DMS153 treated with DMSO at 0.1 percent for 48 hours (cell line): ENCODE measurements around the gene KANK4.

ENCODE experiments used
- DNase-seq: peaks from one replicate; lab custom pipeline; 2025; ENCODE audit not compliant: unreplicated experiment; lab: John Stamatoyannopoulos, UW

Gene KANK4

DNA sequence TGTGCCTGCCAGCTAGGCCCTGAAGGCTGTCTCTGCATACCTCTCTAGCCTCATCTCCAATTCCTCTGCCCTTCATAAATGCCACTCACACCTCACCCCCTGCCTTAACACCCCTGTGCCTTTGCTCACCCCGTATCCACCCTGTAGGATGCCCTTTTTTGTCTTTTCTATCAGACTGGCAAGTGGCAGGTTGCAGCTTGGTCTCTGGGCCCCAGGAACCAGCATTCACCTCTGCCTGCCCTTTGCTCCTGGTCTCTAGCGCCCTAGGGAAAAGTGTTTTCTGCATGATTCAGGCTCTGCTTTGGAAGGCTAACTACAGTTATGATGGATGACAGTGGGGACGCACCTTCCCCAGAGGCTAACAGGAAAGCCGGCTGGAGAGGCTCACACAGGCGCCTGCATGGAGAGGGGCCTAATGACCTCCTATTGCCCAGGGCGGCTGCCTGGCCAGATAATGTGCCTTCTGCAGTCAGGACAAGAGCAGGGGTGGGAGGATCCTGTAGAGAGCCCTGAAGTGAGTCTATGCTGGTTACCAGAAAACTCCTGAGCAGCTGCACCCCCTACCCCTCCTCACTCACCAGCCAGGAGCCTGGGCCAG is 11.2 kb downstream of the KANK4 start:
- DNase-seq, result no peak

DNA sequence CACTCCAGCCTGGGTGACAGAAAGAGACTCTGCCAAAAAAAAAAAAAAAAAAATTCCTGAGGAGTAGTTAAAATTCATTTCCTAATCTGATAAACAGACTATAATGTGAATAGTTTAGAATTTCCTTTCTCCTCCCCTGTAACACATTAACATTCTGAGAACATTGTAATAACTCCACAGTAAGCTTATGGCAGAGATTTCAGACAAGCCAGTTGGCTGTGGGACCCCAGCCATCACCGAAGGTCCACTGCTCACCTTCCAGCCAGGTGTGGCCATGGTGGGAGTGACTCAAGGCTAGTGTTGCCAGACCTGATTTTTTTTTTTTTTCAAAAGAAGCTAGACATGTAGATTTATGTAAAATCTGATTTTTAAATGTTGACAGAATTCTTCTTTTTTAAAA is 11.8 kb downstream of the KANK4 start:
- DNase-seq, result no peak

DNA sequence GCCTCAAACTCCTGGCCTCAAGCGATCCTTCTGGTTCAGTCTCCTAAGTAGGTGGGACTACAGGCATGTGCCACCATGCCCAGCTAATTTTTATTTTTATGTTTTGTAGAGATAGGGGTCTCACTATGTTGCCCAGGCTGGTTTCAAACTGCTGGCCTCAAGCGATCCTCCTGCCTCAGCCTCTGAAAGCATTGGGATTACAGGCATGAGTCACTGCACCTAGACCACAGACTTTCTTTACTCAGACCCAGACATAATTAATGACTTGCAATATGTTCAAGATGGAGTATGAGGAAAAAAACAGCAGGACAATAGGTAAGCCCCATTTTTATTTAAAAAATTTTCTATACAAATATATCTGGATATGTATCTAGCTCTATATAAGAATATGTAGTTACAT is 13.2 kb downstream of the KANK4 start:
- DNase-seq, result no peak

DNA sequence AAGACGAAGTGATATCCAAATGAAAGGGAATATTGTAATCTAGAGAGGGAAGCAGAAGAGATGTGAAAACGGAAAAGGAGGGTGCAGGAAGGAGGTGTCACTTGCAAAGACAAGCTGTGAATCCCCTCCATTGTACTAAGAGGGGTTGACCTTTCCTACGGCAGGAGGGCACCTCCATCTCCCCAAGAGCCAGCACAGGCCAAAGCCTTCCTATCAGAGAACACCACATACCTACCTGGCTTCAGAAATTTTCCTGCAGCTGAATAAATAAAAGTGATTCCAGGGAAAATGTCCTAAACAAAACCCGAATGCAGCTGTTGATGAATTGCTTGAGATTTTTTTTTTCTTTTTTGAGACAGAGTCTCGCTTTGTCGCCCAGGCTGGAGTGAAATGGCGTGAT is 14.3 kb downstream of the KANK4 start:
- no peak for DNase-seq

DNA sequence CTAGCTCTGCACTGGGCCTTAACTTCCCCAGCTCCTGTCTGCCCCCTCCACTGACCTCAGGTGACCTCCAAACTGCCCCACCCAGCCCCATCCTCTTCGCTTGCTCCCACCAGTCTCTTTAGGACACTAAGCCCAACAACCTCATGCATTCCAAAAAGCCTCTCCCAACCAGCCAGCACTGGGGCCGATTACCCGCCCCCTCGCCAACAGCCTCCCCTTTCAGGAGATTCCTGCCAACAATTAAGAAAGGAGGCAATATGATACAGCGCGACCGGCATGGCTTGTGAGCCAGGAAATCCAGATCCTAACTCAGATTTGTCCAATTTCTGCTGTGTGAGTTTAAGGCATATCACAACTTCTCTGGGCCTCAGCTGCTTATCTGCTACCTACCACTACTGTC is 14.7 kb downstream of the KANK4 start:
- no peak for DNase-seq

DNA sequence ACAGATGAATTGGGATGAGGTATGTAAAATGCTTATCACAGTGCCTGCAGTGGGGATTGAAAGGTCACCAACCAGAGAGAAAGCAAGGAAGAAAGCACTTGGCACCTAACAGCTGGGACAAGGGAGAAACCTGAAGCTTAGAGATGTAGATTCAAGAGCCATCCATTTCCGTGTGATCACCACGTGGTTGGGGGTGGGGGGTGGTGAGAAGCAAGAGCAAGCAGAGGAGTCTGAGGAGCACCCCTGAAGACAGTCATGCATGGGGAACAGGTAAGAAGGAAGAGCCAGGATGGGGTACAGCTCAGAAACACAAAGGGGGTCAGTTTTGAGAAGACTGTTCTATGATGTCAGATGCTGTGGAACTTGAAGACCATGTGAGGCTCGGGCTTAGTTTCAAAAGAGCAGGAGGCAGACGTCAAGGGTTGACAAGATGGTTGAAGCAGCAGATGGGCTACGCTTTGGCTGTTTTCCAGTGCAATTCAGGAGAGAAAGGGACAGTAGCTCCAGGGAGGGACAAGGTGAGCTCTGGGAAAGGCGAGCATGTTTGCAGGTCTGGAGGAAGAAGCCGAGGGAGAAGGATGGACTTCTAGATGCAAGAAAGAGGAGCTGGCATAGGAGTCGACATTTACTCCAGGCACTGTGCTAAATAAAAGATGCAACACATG is 17.4 kb downstream of the KANK4 start:
- no peak for DNase-seq

DNA sequence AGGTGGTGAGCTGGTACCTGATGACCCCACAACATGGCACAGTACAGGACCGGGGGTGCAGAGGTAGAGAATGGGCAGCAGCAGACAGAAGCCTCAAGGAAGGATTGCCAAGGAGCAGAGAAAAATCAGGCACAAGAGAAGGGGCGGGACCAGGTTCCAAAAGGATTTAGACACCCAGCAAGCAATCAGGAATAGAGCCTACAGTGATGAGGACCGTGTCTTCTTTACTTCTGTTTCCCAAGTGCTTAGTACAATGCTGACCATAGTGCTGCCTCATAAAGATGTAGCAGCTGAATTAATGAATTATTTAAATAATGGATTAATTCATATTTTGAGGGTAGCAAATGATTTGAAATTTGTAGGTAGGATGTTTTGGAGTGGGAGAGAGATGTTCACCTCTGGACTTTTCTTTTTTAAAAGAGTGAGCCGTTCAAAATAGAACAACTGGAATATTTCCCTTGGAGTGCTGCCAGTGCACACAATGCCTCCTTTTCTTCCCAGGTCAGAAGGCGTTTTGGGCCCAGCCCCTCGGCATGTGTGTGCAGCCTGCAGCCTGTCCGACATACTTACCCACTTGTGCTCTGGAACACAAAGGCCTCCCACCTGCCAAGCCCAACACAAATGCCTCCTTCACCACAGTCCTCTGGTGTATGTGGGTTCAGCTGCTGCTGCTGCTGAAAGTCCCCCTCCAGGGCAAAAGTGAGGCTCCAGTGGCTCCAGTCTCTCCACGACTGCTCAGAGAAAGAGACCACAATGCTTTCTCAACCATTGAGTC is 19.6 kb downstream of the KANK4 start:
- no peak for DNase-seq

DNA sequence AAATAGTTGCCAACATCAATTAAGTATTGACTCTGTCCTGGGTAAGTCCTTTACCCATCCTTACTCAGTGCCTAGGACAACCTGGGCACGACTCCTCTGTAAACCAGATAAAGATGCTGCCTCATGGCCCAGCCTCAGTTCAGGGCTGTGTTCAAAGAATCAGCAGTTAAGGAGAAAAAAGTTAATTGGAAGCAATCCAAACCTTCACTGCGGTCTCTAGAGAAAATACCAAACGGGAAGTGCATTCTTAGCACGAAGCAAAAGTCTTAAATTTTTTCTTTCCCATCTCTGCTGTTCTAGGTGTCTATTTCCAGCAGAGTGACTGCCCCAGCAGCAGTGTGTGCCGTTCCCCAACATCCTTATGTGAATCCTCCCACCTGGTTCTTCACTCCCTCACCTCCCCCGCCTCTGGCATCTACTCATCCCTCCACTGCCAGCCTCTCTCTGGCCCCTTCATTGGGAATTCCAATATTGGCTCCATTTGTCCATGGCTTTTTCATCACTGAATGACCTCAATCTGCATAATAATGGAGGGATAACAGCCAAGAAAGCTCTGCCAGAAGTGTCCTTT is 23.2 kb downstream of the KANK4 start:
- no peak for DNase-seq

DNA sequence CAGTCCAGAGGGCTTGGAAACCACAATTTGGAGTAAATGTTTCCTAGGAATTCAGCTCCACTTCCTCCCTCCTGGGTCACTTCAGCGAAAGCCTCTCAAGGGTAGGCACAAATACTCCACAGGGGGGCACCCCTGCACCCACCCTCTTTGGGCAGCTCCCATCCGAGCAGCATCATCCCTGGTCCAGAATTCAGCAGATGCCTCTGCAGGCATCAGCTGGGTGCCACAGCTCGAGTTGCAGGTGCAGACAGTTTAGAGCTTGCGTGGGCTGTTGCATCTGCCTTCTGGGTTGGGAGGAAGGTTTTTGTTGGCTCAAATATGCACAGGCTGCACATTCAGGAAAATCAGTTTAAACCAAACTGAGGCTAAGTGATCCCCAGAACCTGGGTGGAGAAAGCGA is 25.0 kb downstream of the KANK4 start:
- no peak for DNase-seq

DNA sequence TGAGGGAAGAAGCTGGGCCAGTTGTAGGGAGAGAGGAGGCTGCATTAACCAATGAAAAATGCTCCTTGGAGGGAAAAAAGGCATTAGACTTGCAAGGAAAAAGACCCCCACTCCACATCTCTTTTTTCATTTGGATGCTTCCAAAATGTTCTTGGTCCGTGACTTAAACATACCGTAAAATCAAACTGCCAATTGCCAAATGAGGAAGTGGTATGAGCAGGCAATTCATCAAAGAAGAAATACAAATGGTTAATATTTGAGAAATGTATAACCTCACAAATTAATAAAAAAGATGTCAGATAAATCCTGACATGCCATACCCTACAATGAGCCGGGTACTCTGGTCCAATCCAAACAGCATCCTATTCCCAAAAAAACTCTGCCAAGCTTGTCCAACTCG is 30.6 kb downstream of the KANK4 start:
- no peak for DNase-seq

DNA sequence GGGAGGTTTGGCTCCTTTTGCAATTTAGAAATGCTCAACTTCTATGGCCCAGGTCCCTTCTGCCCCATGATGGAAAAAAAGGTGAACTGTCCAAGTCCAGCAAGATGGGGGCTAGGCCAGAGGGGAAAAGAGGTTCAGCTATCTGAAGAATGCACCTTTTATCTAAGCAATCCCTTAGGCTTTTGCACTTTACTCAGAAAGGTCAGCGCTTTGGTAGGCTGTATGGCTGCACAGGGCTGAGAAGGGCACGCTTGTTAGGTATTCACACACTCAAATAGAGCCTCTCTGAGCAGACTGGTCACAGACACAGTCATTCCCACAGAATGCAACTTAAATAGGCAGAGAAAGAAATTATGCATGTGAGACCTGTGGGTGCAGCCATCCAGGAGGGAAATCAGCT is 31.0 kb downstream of the KANK4 start:
- DNase-seq, result no peak

DNA sequence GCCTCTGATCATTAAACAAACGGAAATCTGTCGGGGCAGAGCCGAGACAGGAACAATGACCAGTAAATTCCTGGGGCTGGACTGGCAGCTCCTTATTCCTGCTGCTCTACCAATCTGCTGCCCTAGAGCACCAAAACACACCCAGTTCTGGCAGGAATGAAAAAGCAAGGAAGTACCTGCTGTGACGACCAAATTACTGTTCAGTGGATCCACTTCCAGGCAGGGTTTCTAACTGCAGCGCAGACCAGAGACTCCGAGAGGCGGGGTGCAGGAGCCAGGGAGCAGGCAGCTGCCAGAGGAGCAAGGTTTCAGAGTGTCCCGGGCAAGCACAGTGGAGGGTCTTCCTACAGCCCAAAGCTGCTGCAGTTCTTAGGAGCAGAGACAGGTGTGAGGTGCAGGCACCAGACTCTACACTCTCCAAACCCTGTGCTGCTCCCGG is 32.4 kb downstream of the KANK4 start:
- DNase-seq, result no peak

DNA sequence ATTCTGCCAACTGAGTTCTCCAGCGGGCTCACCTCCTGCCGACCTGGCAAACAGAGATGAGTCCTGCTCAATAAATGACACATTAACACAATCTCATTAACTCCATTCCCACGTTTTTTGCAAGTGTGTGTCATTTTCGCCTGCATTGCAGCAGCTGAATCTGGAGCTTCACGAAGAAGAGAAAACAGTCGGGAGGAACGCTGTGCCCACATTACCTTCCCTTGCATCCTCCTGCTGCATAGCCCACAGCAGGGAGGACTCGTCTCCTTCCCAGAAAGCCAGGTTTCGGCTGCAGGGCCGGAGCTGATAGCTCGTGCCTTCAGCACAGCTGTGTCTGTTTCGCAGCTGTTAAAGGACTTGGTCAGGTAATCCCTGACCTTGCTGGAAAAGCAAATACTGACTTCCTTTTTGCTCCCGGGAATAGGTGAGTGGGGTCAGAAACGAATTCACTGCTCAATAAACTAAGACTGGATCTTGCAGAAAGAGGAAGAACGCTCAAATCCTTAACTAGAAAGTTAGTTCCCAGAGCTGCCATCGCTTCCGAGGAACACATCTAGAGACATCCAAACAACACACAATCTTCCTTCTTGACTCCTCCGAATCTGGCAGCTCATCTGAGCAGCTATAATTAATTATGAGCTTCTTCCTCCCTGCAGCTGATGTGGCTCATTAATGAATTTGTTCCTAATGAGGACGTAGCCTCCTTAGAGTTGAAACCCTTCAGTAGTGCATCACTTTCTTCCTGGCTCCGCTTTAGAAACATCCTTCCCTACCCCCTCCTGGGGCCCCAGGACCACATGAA is 33.0 kb downstream of the KANK4 start:
- DNase-seq, result peak; percentile 23

DNA sequence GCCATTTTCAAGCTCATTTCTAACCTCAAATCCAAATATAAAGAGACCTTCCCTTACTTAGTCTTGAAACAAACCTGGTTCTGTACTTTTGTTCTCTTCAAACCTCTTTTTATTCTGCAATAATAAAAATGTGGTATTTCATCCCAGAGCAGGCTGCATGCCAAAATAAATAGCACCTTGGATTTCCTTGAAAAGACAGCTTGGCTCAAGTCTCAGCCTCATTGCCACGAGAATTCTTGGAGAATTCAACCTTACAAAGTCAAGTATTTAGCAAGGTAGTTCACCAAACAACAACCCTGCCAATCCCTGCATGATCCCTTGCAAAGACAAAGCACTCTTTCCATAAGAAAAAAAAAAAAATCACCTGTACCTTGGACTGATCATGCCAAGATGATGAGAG is 33.8 kb downstream of the KANK4 start:
- no peak for DNase-seq

DNA sequence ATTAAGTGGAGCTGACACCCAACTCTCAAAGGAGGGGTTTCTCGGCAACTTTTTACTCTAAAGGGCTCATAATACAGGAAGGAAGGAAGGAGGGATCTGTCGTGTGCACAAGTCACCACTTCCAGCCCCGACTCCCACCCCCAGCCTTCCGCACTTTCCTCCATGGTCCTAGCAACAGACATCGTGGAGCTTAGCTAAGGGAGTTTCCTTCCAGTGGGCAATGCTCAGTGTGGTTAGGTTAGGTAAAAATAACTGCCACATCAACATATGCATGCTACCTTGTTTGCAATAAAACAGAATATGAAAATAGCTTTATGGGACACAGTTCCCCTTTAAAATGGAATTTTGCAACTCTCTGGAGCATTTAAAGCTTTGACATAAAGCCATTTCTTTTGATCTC is 35.2 kb downstream of the KANK4 start:
- no peak for DNase-seq

DNA sequence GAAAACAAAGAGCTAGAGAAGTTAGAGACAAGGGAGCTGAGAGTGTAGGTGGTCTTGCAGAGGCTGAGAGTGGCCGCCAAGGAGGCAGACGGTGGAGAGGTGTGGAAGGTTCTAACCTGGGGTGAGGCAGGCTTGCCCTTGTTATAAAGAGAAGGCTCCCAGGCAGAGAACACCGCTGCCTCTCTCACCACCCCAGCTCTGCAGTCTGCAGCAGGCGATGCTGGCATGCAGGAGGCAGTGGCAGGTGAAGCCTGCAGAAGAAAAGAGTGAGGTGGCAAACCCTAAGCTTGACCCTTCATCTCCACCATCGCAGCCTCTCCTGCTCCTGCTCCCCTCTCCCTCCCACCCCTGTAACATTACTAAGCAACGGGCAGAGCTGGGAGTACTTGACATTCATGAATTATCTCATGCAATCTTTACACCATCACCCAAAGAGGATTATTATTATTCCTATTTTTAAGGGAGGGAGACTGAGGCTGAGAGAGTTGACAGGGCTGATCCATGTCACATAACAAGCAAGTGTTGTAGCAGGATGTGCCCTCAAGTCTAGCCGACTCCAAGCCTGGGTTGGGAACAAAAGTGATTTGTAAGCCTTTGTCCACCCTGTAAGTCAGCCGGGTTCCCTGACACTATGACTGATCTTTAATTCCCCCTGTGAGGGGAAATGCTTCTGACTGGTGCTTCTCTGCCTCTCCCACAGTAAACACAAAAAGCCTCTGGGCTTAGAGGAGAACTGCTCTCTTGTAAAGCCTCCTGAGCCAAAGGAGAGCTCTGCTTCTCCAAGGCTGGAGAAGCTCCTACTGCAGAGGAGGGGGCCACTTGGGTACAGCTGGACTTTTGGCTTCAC is 36.1 kb downstream of the KANK4 start:
- DNase-seq, result no peak

DNA sequence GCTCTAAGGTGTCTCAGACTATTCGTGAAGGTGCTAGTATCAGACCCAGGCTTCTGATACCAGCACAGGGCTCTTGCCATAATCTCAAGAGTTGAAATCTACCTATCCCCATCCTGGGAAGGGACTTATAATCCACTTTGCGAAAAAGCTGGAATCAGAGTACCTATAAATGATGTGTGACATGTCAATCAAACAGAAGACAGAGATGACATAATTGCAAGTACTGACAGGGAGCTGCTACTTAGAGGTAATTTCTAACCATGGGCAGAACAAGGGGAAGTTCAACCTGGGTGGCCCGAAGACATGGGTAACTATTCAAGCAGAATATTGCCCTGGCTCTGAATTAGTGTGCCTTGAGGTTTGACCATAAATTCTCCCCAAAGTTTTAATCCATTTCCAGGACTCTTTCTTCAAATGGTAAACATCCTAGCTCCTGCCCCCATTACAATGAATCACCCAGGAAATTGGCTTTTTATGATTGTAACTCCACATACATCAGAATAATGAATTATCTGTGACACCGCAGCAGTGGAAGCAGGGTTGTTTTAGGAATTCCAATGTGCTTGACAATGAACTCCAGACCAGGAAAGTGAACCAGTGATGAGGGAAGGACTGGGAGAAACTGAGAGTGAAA is 37.2 kb downstream of the KANK4 start:
- DNase-seq, result no peak

DNA sequence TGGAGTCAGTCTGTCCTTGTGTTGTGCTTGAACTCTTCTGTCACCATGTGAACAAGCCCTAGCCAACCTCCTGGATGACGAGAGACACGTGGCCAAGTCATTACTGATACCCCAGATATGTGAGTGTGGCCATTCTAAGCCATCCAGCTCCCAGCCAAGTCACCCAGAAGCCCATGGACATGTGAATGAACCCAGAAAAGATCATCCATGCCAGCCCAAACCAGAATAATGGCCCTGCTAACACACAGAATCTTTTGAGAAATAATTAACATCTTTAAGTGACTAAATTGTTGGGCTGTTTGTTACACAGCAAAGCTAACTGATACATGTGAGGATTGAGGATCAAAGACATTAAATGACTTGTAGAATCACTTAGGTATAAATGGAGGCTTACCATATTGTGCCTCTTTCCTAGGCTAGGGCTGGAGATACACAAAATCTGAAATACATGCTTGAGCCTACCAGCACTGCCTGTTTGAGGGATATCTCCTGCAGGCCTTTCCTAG is 38.2 kb downstream of the KANK4 start:
- DNase-seq, result no peak

DNA sequence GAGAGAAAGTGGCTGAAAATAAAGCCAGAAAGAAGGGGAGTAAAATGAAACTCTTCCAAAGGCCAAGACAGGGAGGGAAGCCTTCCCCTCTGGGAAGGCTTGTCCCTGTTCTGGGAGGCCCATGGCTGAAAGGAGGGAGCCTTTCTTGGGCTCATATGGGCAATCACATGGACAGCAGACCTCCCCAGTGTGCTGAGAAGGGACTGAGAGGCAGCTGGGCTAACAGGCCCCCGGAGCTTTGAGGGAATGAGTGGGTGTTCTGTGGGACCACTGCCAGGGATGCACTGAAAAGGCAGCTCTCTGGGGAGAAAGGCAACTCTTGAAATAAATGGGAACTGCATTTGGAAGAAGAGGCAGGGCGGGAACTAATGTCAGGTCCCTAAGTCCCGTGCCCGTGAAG is 39.1 kb downstream of the KANK4 start:
- DNase-seq, result no peak

DNA sequence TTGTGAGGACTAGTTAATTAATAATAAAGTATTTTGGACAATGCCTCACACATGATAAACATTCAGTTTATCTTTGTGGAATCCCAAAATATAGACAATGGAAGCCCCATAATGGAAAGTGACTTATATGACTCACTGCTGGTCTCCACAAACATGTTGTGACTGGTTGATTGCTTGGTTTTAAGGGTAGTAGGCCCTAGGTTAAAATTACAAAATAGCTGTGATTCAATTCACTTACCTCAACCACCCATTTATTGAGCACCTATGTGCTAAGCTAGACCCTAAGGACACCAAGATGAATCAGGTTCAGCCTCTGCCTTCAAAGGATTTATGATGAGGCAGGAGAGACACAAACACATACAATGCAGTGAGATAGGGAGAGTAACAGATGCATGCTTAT is 42.4 kb downstream of the KANK4 start:
- DNase-seq, result no peak
